ENCODE results near the gene BAG5.
A peak's percentile ranks its signal among the peaks of the same experiment; 100 is the strongest.
"Not testable (repeated sequence)": the region's sequence is repeated elsewhere in the genome, so short reads cannot be mapped to it uniquely, and the experiment has no call there.

BAG5 gene

DNA sequence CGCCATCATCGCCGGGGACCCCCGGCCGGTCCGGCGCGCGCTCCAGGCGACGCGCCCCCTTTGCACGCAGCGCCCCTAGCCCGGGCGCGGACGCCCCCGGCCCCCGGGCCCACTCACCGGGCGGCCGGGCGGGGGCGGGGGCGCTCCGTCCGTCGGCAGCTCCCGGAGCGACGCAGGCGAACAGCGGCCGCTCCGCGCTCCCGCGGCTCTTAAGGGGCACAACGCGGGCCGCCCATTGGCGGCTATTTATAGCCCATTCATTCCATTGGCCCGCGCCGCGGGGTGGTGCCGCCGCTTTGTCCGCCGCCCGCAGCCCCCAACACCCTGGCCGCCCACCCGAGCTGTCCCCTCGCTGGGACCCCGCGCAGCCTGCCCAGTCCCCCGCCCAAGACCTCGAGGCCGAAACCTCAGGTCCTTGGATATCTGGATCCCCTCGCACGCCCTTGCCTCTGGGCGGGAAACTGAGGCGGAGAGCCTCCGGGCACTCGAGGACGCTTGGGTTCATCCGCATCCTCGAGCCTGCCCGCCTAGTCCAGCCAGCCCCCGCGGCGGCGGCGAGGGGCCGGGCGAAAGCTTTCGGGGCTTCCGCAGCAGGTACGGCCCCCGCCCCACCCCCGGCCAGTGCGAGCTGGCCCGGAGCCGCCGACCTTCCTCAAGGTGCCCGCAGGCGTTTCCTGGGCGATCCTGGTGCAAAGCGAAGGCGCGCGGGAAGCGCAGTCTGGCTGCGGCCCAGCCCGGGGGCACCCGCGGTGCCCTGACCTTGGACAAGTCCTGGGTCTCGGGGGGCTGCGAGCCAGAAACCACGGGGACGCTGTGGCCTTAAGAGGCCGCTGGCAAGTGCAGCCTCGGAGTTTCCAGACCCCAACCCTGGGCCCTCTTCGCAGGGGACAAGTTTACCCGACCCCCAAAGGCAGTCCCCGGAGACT lies 39.5 kb downstream of the BAG5 start, which contains the start of gene CKB:
Gene CKB (minus strand): TSS at position 182 of the 926 bp plus-strand sequence. CDS start 337 bp downstream, outside the sequence.
- no peak for DNase-seq (ENCODE audit: low read depth)

DNA sequence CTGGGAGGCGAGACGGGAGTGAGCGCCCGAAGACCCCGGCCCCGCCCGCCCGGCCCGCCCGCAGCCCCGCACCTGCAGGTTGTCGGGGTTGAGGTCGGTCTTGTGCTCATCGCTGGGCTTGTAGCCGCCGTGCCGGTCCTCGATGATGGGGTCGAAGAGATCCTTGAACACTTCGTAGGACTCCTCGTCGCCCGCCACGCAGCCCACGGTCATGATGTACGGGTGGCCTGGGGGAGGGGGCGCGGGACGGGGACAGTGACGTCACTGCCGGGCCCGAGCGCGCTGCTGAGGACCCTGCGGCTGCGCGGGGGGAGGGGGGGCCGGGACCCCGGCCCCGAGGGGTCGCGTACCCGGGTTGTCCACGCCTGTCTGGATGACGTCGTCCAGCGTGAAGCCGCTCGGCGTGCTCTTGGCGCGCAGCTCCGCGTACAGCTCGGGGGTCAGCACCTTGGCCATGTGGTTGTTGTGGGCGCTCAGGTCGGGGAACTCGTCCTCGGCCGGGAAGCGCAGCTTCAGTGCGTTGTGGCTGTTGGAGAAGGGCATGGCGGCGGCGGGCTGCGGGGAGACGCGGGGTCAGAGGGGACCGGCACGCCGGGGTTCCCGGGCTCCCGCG lies 40.4 kb downstream of the BAG5 start:
- DNase-seq (ENCODE audit: low read depth): no peak

DNA sequence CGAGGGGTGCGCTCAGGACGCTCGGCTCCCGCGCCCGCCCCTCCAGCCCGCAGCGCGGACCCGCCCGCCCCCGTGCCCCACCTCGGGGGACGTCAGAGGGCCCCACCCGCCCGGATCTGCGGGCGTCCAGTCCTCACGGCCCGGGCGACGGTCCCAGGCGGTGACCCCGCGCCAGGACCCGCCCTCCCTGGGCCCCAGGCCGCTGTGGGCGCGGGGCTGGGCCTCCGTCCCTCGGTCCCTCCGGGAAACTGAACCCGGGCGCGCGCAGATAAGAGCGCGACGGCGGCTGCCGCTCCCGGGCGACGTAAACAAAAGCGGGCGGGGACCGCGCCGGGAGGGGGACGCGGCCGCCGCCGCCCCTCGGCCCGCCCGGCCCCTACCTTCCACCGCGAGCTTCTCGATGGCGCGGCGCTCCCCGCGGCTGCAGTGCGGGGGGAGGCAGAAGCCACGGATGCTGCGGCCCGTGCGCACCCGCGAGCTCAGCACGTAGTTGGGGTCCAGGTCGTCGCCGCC lies 41.0 kb downstream of the BAG5 start:
- DNase-seq (ENCODE audit: low read depth): no peak

DNA sequence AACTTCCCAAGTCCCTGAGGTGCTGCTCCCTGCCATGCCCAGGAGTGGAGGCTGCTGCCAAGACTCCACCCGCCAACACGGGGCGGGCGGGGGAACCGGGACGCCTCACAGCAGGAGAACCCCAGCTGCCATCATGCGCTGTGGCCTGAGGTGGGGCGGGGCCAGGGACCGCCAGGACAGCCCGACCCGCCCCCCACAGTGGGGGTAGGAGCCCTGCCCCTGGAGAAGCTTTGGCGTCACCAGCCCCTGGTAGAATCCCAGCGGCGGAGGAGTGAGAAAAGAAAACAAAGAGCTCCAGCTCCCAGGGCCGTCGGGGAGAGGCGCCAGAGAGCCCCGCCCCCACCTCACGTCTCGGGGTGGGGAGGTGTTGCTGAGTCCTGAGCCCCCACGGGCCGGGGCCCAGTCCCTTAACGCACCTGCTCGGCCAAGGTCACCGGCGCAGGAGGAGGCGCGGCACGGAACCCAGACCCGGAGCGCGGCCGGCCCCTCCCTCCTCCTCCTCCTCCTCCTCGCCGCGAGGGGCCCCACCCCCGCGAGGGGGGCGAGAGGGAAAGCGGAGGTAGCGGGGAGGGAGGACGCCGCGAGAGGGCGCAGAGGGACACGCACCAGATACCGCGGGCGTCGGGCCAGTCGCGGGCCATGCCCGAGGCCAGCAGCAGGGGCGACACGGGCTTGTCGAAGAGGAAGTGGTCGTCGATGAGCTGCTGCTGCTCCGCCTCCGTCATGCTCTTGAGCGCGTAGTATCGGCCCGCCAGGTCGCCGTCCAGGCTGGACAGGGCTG lies 41.6 kb downstream of the BAG5 start:
- DNase-seq (ENCODE audit: low read depth): no peak

DNA sequence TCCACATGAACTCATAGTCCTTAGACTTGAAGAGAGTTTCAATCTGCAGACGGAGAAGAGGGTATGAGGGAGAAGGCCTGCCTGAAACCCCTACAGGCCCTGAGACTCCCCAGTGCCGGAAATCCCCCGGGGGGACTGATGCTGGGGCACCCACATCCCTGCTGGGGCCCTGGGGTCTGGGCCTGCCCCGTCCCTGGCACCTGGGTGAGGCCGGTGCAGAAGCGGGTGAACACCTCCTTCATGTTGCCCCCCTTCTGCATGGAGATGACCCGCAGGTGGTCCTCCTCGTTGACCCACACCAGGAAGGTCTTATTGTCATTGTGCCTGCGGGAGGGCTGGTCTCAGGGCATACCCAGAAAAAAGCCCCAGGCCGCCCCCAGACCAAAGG lies 42.2 kb downstream of the BAG5 start:
- DNase-seq (ENCODE audit: low read depth): no peak

DNA sequence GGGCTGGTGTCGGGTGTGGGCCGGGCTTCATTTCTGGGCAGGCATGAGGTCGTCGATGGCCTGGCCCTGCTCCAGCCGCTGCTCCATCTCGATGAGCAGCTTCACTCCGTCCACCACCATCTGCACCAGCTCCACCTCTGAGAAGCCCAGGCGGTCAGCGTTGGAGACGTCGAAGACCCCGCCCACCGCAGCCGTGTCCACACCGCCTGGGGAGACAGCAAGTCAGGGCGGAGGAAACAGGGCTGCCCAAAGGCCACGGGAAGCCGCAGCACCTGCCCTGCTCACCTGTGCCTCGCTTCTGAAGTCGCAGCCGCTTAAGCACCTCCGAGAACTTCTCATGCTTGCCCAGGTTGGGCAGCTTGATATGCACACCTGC lies 42.6 kb downstream of the BAG5 start:
- no peak for DNase-seq (ENCODE audit: low read depth)

DNA sequence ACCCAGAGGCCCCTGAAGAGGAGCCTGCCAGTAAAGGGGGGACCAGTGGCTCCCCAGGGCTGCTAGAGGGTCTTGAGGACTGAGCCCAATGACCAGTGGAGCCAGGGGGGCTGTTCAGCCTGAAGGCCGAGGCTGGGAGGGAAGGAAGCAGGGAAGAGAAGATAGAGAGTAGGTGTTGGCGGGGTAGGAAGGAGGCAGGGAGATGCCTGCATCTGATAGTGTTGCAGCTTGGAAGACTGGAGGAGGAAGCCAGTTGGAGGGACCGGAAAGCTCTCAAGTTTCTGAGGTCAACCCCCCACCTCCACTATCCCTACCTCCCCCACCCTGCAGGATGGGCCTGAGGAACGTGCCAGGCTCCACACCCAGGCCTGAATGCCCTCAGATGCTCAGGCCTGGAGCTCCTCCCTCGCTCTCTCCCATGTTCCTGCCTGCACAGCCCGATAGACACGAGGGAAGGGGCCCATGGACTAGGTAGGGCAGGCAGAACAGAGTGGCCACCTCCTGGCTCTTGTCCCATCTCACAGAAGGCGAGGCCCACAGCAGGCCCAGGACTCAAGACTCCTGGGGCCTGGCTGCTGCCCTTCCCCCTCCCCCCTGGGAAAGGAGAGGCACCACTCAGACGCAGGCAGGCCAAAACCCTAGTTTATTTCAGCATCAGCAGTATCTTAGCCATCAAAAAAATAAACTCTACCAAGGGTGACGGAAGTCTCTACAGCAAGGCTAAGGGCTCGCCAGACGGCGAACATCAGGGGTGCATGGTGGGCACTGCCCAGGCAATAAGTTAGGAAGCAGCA lies 43.2 kb downstream of the BAG5 start:
- DNase-seq (ENCODE audit: low read depth): no peak

DNA sequence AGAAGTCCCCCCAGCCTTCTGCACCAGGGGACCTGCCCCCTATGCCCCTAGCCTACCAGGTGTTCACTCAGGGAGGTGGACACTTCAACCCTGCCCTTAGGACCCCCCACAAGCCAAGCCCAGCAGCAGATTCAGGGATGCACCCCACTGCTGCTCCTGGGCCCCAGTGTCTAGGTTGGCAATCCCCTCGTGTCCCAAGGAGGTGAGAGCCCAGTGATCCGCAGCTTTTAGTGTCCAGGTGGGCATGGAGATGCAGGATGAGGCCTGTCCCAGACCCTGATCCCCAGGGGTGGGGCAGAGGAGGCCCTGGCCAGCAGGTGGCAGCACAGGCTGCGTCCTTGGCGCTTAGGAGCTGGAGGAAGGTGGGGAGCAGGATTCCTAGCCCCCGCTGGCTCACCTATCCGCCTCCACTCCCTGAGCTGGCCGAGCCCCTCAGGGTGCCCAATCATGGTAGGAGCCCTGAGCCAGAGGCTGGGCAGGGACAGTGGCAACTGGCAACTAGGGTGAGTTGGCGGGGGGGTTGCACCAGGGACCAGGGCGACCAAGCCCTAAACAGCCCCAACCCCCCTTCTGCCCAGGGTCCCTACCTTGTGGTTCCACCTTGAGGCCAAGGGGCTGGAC lies 43.9 kb downstream of the BAG5 start:
- DNase-seq (ENCODE audit: low read depth): no peak

DNA sequence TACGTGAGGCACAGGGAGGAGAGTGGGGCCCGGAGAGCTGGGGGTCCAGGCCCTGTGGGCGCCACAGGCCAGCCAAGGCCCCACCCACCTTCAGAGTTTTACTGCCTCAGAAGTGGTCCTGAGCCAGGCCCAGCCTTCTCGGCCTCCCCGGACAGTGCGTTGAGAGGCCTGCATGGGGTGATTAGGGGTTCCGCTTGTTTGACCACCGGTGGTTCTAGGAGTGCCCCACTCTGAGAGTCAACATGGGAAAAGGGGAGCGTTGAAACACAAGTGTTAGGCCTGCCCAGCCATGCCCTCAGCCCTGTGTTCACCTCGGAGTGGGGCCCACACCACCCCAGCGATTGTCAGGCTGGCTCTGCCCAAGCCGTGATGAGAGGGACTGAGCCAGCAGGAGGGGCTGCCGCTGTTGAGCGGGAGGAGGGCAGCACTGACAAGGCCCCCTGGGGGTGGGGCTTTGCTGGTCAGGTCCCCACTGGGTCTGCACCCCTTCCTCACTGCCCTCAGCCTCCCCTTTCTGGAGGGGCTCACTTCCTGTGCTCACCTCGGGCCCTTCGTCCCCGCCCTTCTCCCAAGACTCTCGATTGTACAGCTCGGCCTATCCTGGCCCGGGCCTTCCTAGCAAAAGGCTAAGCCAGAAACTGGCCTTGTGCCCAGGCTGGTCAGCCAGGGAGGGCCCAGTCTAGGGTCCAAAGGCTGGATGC lies 44.6 kb downstream of the BAG5 start:
- no peak for DNase-seq (ENCODE audit: low read depth)

DNA sequence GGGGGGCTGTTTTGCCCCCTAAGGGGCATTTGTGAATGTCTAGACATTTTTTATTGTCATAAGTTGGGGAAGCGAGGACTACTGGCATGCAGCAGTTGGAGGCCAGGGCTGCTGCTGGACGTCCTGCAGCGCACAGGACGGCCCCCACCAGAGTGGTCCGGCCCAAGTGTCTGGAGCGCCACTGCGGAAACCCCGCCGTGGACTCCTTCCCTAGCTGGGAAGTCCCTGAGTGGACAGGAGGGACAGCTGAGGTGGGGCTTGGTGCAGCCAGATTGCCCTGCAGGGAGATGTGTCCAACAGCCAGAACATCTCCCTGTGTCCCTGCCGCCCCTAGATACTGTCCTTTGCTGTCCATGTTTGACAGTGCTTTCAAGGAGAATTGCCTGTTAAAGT lies 45.3 kb downstream of the BAG5 start:
- no peak for DNase-seq (ENCODE audit: low read depth)

DNA sequence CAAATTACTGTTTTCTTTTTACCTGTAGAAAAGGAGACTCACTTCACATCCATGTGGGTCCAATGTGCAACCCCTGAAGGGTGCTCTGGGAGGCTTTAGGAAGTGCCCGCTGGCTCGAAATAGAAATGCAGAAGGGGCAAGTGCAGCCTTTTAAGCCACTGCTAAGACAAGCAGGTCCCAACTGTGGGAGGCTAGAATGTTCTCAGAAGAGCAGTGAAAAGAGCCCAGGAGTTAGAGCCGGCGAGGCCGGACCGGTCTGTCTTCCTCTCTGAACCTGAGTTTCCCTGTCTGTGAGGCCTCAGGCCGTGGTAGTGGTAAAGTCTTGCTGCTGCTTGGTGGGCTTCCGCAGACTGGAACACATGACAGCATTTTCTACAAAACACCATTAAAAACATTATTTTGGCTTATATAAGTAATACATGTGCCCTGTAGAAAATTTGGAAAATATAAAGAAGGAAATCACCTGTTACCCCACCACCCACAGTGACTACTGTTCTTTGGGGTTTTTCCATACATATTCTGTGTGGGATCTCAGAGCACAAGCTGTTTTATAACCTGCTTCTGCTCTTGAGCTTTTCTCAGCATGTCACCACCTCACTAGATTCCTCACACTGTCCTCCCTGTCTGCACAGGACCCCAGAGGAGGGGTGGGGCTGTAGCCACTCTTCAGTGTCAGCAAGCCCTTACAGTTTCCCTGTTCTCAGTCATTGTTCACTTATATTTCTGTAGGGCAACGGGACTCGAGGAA lies 45.9 kb downstream of the BAG5 start:
- no peak for DNase-seq (ENCODE audit: low read depth)

DNA sequence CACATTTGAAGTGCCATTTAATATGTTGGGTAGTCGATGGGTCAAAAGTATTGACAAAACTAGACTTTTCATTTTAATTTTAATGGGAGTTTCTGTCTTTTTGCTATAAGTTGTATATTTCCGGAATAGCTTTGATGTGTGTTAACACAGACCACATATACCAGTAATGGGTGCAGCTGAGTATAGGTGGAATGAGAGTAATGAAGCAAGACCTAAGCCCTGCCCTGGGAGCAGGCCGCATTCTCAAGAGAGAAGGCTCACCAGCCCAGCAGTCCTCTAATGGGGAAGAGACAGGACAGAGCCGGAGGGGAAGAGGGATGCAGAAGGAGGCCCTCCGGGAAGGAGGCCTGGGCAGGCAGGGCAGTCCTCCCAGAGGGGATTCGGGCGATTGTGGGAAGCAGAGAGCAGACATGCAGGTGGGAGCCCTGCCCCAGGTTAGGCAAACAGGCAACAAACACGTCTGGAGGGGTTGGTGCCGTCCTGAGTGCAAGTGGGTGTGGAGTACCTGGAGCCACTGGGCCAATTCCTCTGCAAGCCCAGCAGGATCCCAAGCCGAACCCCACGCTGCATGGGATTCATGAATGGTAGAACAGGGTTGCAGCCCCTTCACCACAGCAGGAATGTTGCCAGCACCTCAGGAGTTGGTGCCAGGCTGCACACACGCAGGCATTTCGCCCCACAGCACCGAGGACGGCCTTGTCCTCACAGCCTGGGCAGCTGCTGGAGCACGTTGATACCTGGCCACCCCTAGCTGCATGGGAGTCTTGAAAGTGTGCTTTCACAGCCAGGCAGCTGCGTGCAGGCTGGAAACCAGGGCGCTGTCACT lies 47.6 kb downstream of the BAG5 start:
- no peak for DNase-seq (ENCODE audit: low read depth)

DNA sequence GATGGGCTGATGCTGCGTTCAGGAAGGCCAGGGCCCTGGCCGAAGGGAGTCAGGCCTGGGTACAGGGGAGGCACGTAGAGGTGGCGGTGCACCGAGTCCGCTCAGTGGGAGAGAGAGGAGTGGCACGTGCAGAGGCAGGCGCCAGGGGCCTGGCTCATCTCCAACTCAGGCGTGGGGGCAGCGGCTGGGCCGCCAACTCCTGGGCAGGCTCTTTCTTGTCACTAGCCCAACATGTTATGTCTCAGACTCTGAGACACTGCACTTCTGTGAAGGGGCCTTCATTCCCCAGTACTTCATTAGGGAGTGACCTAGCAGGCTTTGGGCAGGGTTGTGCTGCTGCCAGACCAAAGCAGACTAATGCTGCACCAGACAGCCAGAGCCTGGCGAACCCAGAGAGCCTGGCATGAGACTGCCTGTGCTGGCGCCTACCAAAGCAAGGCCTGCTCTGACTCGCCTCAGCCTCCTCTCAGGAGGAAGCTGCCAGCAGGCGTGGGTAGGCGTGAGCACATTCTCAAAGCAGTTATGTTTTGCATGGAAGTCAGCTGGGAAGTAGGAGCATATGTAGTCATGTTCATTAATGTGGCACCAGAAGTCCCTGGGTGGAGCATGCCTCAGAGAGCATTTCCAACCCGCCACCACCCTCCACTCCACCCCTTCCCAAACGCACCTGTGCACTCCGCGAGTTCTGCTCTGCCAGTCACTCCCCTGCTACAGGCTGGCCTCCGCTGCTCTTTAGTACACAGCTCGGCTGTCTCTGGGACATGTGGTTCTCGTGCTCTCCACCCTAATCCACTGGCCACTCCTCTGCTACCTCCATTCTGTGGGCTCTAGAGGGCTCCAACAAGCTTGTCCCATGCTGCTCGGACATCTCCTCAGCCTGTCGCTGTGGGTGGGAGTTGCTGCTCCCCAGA lies 49.5 kb downstream of the BAG5 start:
- peak; percentile 18 for DNase-seq (ENCODE audit: low read depth)

DNA sequence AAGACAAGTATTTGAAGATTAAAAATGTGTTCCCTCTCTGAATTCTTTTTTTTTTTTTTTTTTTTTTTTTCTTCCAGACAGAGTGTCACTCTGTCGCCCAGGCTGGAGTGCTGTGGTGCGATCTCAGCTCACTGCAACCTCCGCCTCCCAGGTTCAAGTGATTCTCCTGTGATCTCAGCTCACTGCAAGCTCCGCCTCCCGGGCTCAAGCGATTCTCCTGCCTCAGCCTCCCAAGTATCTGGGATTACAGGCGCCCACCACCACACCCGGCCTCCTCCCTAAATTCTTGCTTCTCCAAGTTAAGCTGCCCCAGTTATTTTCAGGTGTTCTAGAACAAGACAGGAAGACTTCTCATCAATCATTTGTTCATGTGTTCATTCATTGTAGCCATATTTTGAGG lies 50.3 kb downstream of the BAG5 start:
- not testable (repeated sequence) for DNase-seq (ENCODE audit: low read depth)

DNA sequence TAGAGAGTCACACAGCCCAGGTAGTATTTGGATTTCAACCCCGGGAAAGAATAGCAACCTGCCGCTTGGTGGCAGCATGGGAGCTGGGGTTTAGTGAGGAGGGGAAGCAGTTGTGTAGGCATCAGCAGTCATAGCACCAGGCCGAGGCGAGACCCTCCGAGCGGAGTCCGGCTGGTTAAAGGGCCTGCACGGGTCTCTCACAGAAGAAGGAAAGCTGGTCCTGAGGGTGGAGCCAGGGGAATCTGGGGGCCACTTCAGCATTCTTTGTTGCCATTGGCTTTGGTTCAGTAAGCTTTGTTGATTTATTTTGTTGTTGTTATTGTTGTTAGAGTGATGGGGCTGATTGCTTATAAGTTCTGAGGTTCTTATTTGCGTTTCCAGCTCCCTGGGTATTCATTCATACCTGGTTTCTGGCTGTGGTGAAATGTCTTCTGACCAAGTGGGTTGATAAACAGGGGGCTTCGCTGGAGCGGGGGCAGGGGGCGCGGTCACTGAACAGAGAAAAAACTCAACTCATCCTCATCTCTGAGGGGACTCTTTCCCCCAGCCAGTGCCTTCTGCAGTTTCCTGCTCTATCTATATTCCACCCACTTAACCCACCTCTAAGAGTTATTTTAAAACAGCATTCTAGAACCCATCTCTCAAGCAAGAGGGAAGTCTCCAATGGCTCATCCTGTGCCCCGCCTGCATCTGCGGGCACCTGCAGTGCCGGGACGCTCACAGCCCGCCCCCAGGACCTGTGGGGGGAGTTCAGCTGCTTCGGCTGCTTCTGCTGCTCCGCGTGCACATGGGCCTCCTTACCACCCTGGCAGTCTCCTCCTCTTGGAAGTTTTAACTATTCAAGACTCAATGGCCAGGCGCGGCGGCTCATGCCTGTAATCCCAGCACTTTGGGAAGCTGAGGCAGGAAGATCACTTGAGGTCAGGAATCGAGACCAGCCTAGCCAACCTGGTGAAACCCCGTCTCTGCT lies 51.4 kb downstream of the BAG5 start:
- DNase-seq (ENCODE audit: low read depth): no peak

DNA sequence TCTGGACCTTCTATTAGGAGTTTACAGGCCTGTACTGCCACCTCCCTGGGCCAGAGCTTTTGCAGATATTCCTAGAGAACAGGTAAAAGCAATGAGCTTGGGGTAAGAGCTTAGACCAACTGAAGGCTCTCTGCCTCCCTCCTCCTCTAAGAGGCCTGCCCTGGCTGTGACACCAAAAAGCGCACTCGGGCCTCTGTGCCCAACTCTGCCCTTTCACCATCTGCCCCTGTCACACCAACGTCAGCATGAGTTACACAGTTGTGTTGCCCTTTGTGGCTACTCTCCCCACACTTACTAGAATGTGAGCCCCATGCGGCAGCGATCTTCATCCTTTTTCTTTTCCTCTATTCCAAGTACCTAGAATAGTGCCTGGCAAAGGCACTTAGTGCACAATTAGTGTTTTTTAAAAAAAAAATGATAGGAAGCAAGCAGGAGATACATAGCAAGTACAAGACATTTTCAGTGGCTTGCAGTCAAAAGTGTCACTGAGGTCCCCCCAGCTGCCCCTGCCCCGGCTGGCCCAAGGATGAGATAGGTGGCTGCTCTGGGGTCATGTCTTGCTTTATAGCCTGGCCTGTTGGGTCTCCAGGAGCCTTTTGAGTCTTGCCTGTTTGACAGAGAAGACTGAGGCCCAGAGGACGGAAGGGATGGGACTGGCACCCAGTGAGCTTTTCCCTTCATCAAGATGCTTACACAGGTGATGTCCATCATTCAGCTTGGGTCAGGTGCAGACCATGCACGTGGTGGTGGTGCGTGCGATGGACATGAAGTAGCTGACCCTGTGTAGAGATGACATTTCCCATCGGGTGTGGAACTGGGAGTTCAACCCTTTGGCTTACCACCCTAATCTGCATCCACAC lies 52.4 kb downstream of the BAG5 start:
- DNase-seq (ENCODE audit: low read depth): no peak

All from non-pigmented ciliary epithelial cell (primary cell).